K562 (cell line): ENCODE data around the gene SLITRK2. TPM values are rescaled to one million over a fixed set of nuclear protein-coding genes. Genes with fewer than 3 reads are reported as not detected.

Source experiments
- ATAC-seq: fragments of 200-7000 bp; cut with Tn5 transposase; 3 replicates; pipeline ENCODE4 v1.9.1; 2020; ENCODE audit warnings: moderate library complexity
- BruUV-seq: library from RNA; stranded (reverse); fragments of 400-500 nt; replicated peaks from 2 replicates; lab custom pipeline; 2021; lab: Mats Ljungman, UMichigan
- CTCF ChIA-PET: fragments of 300-600 bp; formaldehyde crosslinking; extraction: SDS; loops from one replicate; lab custom pipeline; 2021; ENCODE audit warnings: low intra/inter-chr PET ratio; lab: Yijun Ruan, JAX
- POLR2A ChIA-PET: fragments of 300-600, 350-650 bp; sonication (Branson Sonifier 250); formaldehyde crosslinking; extraction: SDS; loops from one replicate; lab custom pipeline; 2021; ENCODE audit warnings: antibody characterized with exemption, inconsistent platforms; lab: Yijun Ruan, JAX
- DNase-seq, 4 experiments: peaks; one replicate each; pipeline versions ENCODE4 v3.0.0 to v3.0.0-alpha.2; 2011 to 2018; ENCODE audit warnings: low spot score in 3 of 4, mixed read lengths in 3 of 4; ENCODE audit errors: extremely low read depth in 1 of 4
- FAIRE-seq: peaks from 2 replicates; lab custom pipeline; 2011; peaks lifted over from hg19 to GRCh38; lab: Jason Lieb, UNC
- H2AFZ ChIP-seq: 2 replicates; pipeline ENCODE4 v1.6.0; 2011; ENCODE audit warnings: low read depth, low read length, control low read depth, inconsistent platforms
- H3K27ac ChIP-seq: fragments of 200-600 bp; 3 replicates; pipeline ENCODE4 v1.8.0; 2011; ENCODE audit warnings: low read depth, mild to moderate bottlenecking, control low read depth, inconsistent platforms, low read length, moderate library complexity, mixed read lengths; ENCODE audit errors: extremely low read depth
- H3K27me3 ChIP-seq, 2 experiments: fragments of 300-600 bp in 1 of 2; 2 replicates in 1 of 2; 3 replicates in 1 of 2; pipeline versions ENCODE4 v1.6.0 to v1.8.0; 2011; ENCODE audit warnings: inconsistent platforms in 2 of 2, low read length in 2 of 2, mild to moderate bottlenecking in 1 of 2, mixed read lengths in 1 of 2, moderate library complexity in 1 of 2; ENCODE audit not compliant: control insufficient read depth in 2 of 2, insufficient read depth in 2 of 2
- H3K36me3 ChIP-seq: fragments of 300-600 bp; 3 replicates; pipeline ENCODE4 v1.8.0; 2011; ENCODE audit warnings: mild to moderate bottlenecking, low read length, inconsistent platforms; ENCODE audit not compliant: control insufficient read depth, insufficient read depth
- H3K4me1 ChIP-seq, 2 experiments: fragments of 200-600 bp in 1 of 2; replicated peaks in 1 of 2; 2 replicates in 1 of 2; 3 replicates in 1 of 2; pipeline versions ENCODE4 v1.5.1 to v1.8.0; 2011; ENCODE audit warnings: inconsistent platforms in 2 of 2, low read length in 2 of 2, mild to moderate bottlenecking in 1 of 2, mixed read lengths in 1 of 2, moderate library complexity in 1 of 2; ENCODE audit not compliant: control insufficient read depth in 2 of 2, insufficient read depth in 2 of 2
- H3K4me2 ChIP-seq: 2 replicates; pipeline ENCODE4 v1.6.1; 2011; ENCODE audit warnings: low read length, control low read depth, inconsistent platforms, mixed read lengths; ENCODE audit not compliant: insufficient read depth
- H3K4me3 ChIP-seq: fragments of 200-600 bp; sonication (generic), shearing (Covaris generic); 2 replicates; pipeline ENCODE4 v1.5.1; 2016; ENCODE audit warnings: control low read depth, inconsistent platforms
- H3K79me2 ChIP-seq: fragments of 200-600 bp; 3 replicates; pipeline ENCODE4 v1.8.0; 2011; ENCODE audit warnings: low read length, inconsistent platforms; ENCODE audit not compliant: control insufficient read depth, insufficient read depth
- H3K9ac ChIP-seq, 2 experiments: 2 replicates each; pipeline versions ENCODE4 v1.6.0 to v1.6.1; 2011; ENCODE audit warnings: low read depth in 2 of 2, low read length in 2 of 2, control low read depth in 1 of 2, inconsistent platforms in 1 of 2, mild to moderate bottlenecking in 1 of 2, mixed read lengths in 1 of 2; ENCODE audit not compliant: insufficient read depth in 1 of 2
- H3K9me1 ChIP-seq: one replicate; pipeline ENCODE4 v1.6.0; 2011; ENCODE audit warnings: inconsistent platforms, mild to moderate bottlenecking, low read length, moderate library complexity; ENCODE audit not compliant: control insufficient read depth, insufficient read depth
- H3K9me3 ChIP-seq: replicated peaks from 2 replicates; pipeline ENCODE4 v1.5.1; 2011; ENCODE audit warnings: low read depth, low read length, inconsistent platforms; ENCODE audit not compliant: control insufficient read depth, insufficient read depth
- H4K20me1 ChIP-seq: replicated peaks from 2 replicates; pipeline ENCODE4 v1.6.1; 2011; ENCODE audit warnings: low read length, inconsistent platforms, mixed read lengths; ENCODE audit not compliant: control insufficient read depth, insufficient read depth
- NONO ChIP-seq, 2 experiments: fragments of 200-400 bp in 1 of 2; fragments of 450-650 bp in 1 of 2; formaldehyde crosslinking in 1 of 2; IDR thresholded peaks; 2 replicates each; pipeline ENCODE4 v1.6.1; 2017; ENCODE audit warnings: low read depth in 2 of 2, mild to moderate bottlenecking in 2 of 2, moderate library complexity in 2 of 2, low read length in 1 of 2
- POU5F1 ChIP-seq: fragments of 150-350 bp; IDR thresholded peaks from 2 replicates; pipeline ENCODE4 v1.6.1; 2014; ENCODE audit warnings: borderline replicate concordance, low read length, low read depth, mild to moderate bottlenecking; ENCODE audit not compliant: partially characterized antibody
- STAT5B ChIP-seq: fragments of 250-450 bp; sonication (Bioruptor Pico); IDR thresholded peaks from 2 replicates; pipeline ENCODE4 v1.8.0; 2021; ENCODE audit warnings: mild to moderate bottlenecking, inconsistent platforms
- TEAD1 ChIP-seq, 2 experiments: fragments of 450-650 bp in 1 of 2; sonication (generic) in 1 of 2; formaldehyde crosslinking; IDR thresholded peaks; 2 replicates each; pipeline versions ENCODE4 v1.4.0 to v1.8.0; 2020 to 2022; ENCODE audit warnings: mild to moderate bottlenecking in 2 of 2, missing genetic modification reagents in 1 of 2
- WHSC1 ChIP-seq: IDR thresholded peaks from one replicate; pipeline ENCODE4 v1.6.1; 2012; ENCODE audit warnings: low read length, control low read depth, inconsistent platforms
- YY1 ChIP-seq, 3 experiments: IDR thresholded peaks; 2 replicates each; pipeline ENCODE4 v1.6.1; 2011; ENCODE audit warnings: low read length in 2 of 3, mild to moderate bottlenecking in 2 of 3, moderate library complexity in 2 of 3, borderline replicate concordance in 1 of 3, control low read depth in 1 of 3, low read depth in 1 of 3; ENCODE audit not compliant: insufficient read depth in 3 of 3, insufficient replicate concordance in 2 of 3, control insufficient read depth in 1 of 3, insufficient read length in 1 of 3; ENCODE audit errors: extremely low read depth in 1 of 3
- ZKSCAN3 ChIP-seq: fragments of 250-450 bp; sonication (Bioruptor Pico); IDR thresholded peaks from 2 replicates; pipeline ENCODE4 v1.4.0; 2020
- ZNF174 ChIP-seq: fragments of 250-450 bp; sonication (Bioruptor Pico); IDR thresholded peaks from 2 replicates; pipeline ENCODE4 v1.4.0; 2020; ENCODE audit warnings: mild to moderate bottlenecking
- ZNF830 ChIP-seq: fragments of 250-450 bp; sonication (Bioruptor Pico); IDR thresholded peaks from 2 replicates; pipeline ENCODE4 v1.5.0; 2021; ENCODE audit warnings: mild to moderate bottlenecking
- WGBS: fragments of 100-300 bp; shearing (Covaris generic); methylation state at CpG from one replicate; pipeline ENCODE4 v1.1.6; 2016; ENCODE audit warnings: low coverage, mixed read lengths; ENCODE audit not compliant: insufficient coverage; ENCODE audit errors: missing lambda C conversion rate; 5-methylcytosine and 5-hydroxymethylcytosine counted together
- in situ Hi-C: fragments of 300-500 bp; cut with MboI; formaldehyde crosslinking; loops from 4 replicates; pipeline ENCODE4 v1.15.0; 2018; ENCODE audit warnings: inconsistent platforms, mixed read lengths
- intact Hi-C: fragments of 100-400 bp; cut with micrococcal nuclease; formaldehyde crosslinking; loops from 2 replicates; pipeline ENCODE4 v1.14.2; 2022
- polyA plus RNA-seq, 8 experiments: library from polyadenylated mRNA; depleted of rRNA in 4 of 8; stranded (reverse) in 5 of 8; unstranded in 3 of 8; fragments of >200 nt; fragmentation: Nextera tagmentation in 2 of 8; fragmentation: Illumina TruSeq in 1 of 8; extraction: Ambion mirVana in 2 of 8; extraction: Trizol in 1 of 8; gene quantifications; 2 replicates each; pipeline versions ENCODE4 v1.2.1 to v1.2.3, GENCODE V29; 2011 to 2014; ENCODE audit warnings: inconsistent platforms in 1 of 8, missing spikeins in 1 of 8
- total RNA-seq, 7 experiments: library from RNA; depleted of rRNA in 6 of 7; stranded (reverse); fragments of >200 nt in 6 of 7; fragmentation: Illumina TruSeq in 2 of 7; extraction: Trizol in 2 of 7; gene quantifications; 2 replicates each; pipeline versions ENCODE4 v1.2.1 to v1.2.3, GENCODE V29; 2011 to 2021; ENCODE audit warnings: low replicate concordance in 1 of 7
- TF ChIP-seq, protein P1 (sequence below), 3 experiments: IDR thresholded peaks in 2 of 3; conservative IDR thresholded peaks in 1 of 3; 2 replicates each; pipeline ENCODE4 v1.5.1; 2011 to 2012; ENCODE audit warnings: low read length in 3 of 3, mild to moderate bottlenecking in 3 of 3, control low read depth in 2 of 3, improper control_type of control experiment in 1 of 3, inconsistent platforms in 1 of 3, low read depth in 1 of 3, mixed read lengths in 1 of 3, moderate library complexity in 1 of 3; ENCODE audit not compliant: insufficient read depth in 2 of 3
- TF ChIP-seq, protein P2 (sequence below), 2 experiments: fragments of 450-650 bp in 1 of 2; sonication (generic) in 1 of 2; formaldehyde crosslinking; conservative IDR thresholded peaks; 2 replicates each; pipeline versions ENCODE4 v1.4.0 to v1.8.1; 2020 to 2022; ENCODE audit warnings: mild to moderate bottlenecking in 1 of 2, missing genetic modification reagents in 1 of 2
- TF ChIP-seq, protein P3 (sequence below): fragments of 450-650 bp; conservative IDR thresholded peaks from 2 replicates; pipeline ENCODE4 v1.6.1; 2016; ENCODE audit warnings: missing genetic modification characterization, low read depth, mild to moderate bottlenecking, missing compliant biosample characterization, moderate library complexity
- TF ChIP-seq, protein P4 (sequence below): fragments of 450-650 bp; IDR thresholded peaks from 2 replicates; pipeline ENCODE4 v1.6.1; 2016; ENCODE audit warnings: antibody characterized with exemption
- TF ChIP-seq, protein P5 (sequence below): IDR thresholded peaks from 3 replicates; pipeline ENCODE4 v1.6.1; 2011; ENCODE audit warnings: borderline replicate concordance, mild to moderate bottlenecking; ENCODE audit not compliant: insufficient read length, insufficient read depth

SLITRK2 gene
- total and polyA plus RNA-seq, 9 of the 15 experiments (the other 6 are each of a cell fraction or from before 2014, with no cell fraction given), result not detected

DNA sequence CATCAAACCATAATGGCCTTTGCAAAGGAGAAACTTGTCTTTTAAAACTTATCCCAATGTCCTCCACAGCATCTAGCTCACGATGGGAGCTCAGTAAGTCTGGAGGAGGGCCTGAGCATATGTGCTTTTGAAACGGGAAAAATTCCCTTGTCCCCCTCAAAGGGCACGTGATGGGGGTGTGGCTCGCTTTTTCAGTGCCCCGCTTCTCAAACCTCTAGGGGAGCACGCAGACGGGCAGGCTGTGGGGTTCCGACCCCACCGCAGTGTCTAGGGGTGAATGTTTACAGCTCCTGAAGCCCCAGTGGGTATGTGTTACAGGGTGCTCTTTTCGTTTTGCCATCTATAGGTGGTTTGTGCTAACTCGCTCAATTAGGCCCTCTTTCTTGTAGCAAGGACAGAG lies 31.2 kb downstream of the SLITRK2 start:
- DNase-seq (no peak), FAIRE-seq (no peak), ATAC-seq (no peak)
- POLR2A ChIA-PET, result no interaction called here
- 0% methylated on average over 6 of the region's 11 CpGs for WGBS
- no peak overlapping the region for H3K9ac ChIP-seq
- no peak overlapping the region for H3K27ac ChIP-seq
- intact Hi-C loops, result no loop called here
- no peak overlapping the region for H3K4me3 ChIP-seq
- H3K4me1 ChIP-seq, result no peaks in the 10 kb centered on the region
- H3K27me3 ChIP-seq, result no peaks in the 10 kb centered on the region
- CTCF ChIA-PET, result no interaction called here
- in situ Hi-C loops, result no loop called here
- BruUV-seq, result no TSS peak
- H4K20me1 ChIP-seq, result no peaks in the 10 kb centered on the region
- H3K9me3 ChIP-seq, result no peaks in the 10 kb centered on the region
- H3K9me1 ChIP-seq, result no peaks in the 10 kb centered on the region
- no peaks in the 10 kb centered on the region for H3K79me2 ChIP-seq
- no peaks in the 10 kb centered on the region for H3K36me3 ChIP-seq
- H3K4me2 ChIP-seq, result no peak overlapping the region
- H2AFZ ChIP-seq, result no peak overlapping the region
- no peak for TF ChIP-seq TEAD1 (CRISPR knock-in tag; IDR thresholded peaks at IDR 0.05)
- TF ChIP-seq, protein P1, sequence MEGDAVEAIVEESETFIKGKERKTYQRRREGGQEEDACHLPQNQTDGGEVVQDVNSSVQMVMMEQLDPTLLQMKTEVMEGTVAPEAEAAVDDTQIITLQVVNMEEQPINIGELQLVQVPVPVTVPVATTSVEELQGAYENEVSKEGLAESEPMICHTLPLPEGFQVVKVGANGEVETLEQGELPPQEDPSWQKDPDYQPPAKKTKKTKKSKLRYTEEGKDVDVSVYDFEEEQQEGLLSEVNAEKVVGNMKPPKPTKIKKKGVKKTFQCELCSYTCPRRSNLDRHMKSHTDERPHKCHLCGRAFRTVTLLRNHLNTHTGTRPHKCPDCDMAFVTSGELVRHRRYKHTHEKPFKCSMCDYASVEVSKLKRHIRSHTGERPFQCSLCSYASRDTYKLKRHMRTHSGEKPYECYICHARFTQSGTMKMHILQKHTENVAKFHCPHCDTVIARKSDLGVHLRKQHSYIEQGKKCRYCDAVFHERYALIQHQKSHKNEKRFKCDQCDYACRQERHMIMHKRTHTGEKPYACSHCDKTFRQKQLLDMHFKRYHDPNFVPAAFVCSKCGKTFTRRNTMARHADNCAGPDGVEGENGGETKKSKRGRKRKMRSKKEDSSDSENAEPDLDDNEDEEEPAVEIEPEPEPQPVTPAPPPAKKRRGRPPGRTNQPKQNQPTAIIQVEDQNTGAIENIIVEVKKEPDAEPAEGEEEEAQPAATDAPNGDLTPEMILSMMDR (IDR thresholded peaks at IDR 0.05 in 2 of 3, conservative IDR thresholded peaks at IDR 0.05 in 1 of 3; ENCODE audit: insufficient read depth in 2 of 3, low read depth in 1 of 3, low read length in 3 of 3), result no peak
- TF ChIP-seq NONO (IDR thresholded peaks at IDR 0.05; ENCODE audit: low read depth in 2 of 2, low read length in 1 of 2), result no peak
- no peak for TF ChIP-seq ZNF830 (CRISPR knock-in tag)
- TF ChIP-seq, protein P2, sequence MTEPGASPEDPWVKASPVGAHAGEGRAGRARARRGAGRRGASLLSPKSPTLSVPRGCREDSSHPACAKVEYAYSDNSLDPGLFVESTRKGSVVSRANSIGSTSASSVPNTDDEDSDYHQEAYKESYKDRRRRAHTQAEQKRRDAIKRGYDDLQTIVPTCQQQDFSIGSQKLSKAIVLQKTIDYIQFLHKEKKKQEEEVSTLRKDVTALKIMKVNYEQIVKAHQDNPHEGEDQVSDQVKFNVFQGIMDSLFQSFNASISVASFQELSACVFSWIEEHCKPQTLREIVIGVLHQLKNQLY (CRISPR knock-in tag; conservative IDR thresholded peaks at IDR 0.05), result no peak
- TF ChIP-seq ZKSCAN3 (CRISPR knock-in tag), result no peak
- TF ChIP-seq, protein P3, sequence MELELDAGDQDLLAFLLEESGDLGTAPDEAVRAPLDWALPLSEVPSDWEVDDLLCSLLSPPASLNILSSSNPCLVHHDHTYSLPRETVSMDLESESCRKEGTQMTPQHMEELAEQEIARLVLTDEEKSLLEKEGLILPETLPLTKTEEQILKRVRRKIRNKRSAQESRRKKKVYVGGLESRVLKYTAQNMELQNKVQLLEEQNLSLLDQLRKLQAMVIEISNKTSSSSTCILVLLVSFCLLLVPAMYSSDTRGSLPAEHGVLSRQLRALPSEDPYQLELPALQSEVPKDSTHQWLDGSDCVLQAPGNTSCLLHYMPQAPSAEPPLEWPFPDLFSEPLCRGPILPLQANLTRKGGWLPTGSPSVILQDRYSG (tag), result no peak
- TF ChIP-seq STAT5B (CRISPR knock-in tag), result no peak
- TF ChIP-seq, protein P4, sequence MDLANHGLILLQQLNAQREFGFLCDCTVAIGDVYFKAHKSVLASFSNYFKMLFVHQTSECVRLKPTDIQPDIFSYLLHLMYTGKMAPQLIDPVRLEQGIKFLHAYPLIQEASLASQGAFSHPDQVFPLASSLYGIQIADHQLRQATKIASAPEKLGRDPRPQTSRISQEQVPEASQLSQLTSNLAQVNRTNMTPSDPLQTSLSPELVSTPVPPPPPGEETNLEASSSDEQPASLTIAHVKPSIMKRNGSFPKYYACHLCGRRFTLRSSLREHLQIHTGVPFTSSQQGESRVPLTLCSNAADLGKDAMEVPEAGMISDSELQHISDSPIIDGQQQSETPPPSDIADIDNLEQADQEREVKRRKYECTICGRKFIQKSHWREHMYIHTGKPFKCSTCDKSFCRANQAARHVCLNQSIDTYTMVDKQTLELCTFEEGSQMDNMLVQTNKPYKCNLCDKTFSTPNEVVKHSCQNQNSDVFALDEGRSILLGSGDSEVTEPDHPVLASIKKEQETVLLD, result no peak
- TF ChIP-seq POU5F1, result no peak
- TF ChIP-seq WHSC1, result no peak
- TF ChIP-seq, protein P5, sequence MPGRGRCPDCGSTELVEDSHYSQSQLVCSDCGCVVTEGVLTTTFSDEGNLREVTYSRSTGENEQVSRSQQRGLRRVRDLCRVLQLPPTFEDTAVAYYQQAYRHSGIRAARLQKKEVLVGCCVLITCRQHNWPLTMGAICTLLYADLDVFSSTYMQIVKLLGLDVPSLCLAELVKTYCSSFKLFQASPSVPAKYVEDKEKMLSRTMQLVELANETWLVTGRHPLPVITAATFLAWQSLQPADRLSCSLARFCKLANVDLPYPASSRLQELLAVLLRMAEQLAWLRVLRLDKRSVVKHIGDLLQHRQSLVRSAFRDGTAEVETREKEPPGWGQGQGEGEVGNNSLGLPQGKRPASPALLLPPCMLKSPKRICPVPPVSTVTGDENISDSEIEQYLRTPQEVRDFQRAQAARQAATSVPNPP, result no peak
- no peak for TF ChIP-seq ZNF174
- TF ChIP-seq YY1 (IDR thresholded peaks at IDR 0.05; ENCODE audit: borderline replicate concordance in 1 of 3, control insufficient read depth in 1 of 3, extremely low read depth in 1 of 3, insufficient read depth in 3 of 3, insufficient read length in 1 of 3, insufficient replicate concordance in 2 of 3, low read depth in 1 of 3, low read length in 2 of 3), result no peak
